Measurements from ENCODE around the gene CHD5.

CHD5 gene

DNA sequence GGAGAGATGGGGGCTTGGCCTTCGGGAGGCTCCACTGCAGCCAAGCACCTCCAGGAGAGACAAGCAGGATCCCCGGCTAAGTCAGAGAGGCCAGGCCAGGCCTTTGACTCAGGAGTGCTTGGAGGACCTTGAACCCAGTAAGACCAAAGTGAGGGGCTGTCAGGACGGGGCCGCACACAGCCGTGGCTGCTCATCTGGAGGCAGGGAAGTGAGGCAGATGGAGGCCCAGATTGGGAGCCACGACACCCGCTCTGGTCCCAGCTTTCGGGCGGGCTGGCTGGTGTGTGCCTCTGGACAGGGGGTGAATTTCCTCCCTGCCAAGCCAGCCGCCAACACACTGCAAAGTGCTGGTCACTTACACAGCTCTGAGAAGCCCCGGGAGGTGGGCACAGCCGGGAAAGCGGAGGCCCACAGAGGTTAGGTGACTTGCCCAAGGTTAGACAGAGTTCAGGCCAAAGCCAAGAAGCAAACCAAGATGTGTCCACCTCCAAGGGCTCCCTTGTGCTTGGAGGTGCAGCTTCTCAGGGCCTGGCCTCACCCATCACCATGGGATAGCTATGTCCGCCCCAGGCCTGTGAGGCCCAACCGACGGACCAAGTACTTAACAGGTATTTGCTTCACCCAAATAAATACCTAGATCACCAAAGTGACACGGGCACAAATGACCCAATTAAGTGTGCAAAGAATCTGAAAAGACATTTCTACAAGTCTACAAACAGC is 58.3 kb downstream of the CHD5 start:
- Histone ChIP-seq H4K20me1 (no peaks in the 10 kb centered on the region), H3K4me3 (no peak overlapping the region), H3K4me2 (no peak overlapping the region), H3K27me3 (no peaks in the 10 kb centered on the region), H3K27ac (no peak overlapping the region), H3K9me3 (peaks cover 15% of the 10 kb centered on the region; the same call in 1 of the 2 replicates), H3K4me1 (peaks cover 32% of the 10 kb centered on the region), H3K9ac (no peak overlapping the region), H3K36me3 (no peaks in the 10 kb centered on the region)
- no peak for TF ChIP-seq Cebpa-rat (IDR thresholded peaks at IDR 0.05)

DNA sequence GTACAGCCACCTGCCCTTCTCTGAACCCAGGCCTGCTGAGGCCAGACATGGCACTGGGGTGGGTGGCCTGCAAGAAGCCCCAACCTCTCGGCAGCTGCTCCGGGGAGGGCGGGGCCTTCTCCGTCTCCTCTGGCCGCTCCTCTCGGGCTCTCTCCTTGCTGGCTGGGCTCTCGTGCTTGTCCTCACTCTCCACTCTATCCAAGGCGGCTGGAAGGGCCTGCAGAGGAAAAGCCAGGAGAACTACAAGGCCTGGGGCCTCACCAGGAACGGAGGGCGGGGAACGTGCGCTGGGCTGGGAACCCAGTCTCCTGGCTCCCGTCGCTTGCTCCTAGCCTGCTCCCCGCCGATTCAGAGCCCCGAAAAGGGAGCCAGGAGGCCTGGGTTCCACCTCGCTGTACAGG is 59.1 kb downstream of the CHD5 start:
- Histone ChIP-seq H3K36me3 (no peaks in the 10 kb centered on the region), H3K4me2 (no peak overlapping the region), H3K4me1 (peaks cover 26% of the 10 kb centered on the region), H3K27me3 (no peaks in the 10 kb centered on the region), H4K20me1 (no peaks in the 10 kb centered on the region), H3K9ac (no peak overlapping the region), H3K4me3 (no peak overlapping the region), H3K27ac (no peak overlapping the region), H3K9me3 (peaks cover 15% of the 10 kb centered on the region; the same call in 1 of the 2 replicates)
- no peak for TF ChIP-seq Cebpa-rat (IDR thresholded peaks at IDR 0.05)

DNA sequence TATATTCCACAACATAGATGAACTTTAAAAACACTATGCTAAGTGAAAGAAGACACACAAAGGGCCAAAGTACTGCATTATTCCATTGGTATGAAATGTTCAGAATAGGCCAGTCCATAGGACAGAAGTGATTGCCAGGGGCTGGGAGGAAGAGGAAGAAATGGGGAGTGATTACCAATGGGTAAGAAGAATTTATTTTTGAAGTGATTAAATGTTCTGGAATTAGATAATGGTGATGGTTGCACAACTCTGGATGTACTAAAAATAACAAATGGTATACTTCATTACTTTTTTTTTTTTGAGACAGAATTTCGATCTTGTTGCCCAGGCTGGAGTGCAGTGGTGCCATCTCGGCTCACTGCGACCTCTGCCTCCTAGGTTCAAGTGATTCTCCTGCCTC is 61.7 kb downstream of the CHD5 start:
- no peak for TF ChIP-seq Cebpa-rat (IDR thresholded peaks at IDR 0.05)
- Histone ChIP-seq H3K27ac (no peak overlapping the region), H3K27me3 (no peaks in the 10 kb centered on the region), H3K9ac (no peak overlapping the region), H3K36me3 (no peaks in the 10 kb centered on the region), H3K4me3 (no peak overlapping the region), H3K4me1 (peaks cover 18% of the 10 kb centered on the region), H3K9me3 (peaks cover 24% of the 10 kb centered on the region), H3K4me2 (no peak overlapping the region), H4K20me1 (no peaks in the 10 kb centered on the region)

DNA sequence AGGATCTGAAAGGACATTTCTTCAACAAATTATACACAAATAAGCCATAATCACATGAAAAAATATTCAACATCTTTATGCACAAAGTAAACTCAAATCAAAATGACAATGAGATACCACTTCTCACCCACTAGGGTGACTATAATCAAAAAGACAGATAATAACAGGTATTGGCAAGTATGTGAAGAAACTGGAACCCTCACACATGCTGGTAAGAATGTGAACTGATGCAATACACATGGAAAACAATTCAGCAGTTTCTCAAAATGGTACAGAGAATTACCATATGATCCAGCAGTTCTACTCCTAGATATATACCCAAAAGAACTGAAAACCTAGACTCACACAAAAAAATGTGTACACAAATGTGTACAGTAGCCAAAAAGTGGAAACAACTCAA is 62.5 kb downstream of the CHD5 start:
- no peaks in the 10 kb centered on the region for H4K20me1 ChIP-seq
- no peaks in the 10 kb centered on the region for H3K36me3 ChIP-seq
- no peaks in the 10 kb centered on the region for H3K27me3 ChIP-seq
- no peak overlapping the region for H3K27ac ChIP-seq
- no peak overlapping the region for H3K4me2 ChIP-seq
- no peak overlapping the region for H3K4me3 ChIP-seq
- peaks cover 24% of the 10 kb centered on the region for H3K9me3 ChIP-seq
- TF ChIP-seq Cebpa-rat (IDR thresholded peaks at IDR 0.05), result no peak
- H3K9ac ChIP-seq, result no peak overlapping the region
- peaks cover 19% of the 10 kb centered on the region for H3K4me1 ChIP-seq

DNA sequence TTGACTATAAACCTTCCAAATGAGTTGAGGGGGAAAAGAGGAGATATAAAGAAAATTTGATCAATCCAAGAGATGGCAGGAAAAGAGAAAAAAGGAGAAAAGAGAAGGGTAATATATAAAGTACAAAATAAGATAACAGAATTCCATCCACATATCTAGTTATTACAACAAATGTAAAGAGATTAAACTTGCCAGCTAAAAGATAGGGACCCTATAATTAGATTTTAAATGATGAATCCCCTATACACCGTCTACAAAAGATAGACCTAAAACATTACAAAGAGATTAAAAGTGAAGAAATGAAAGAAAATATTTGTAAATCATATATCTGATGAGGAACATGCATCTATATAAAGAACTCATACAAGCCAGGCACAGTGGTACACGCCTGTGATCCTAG is 63.1 kb downstream of the CHD5 start:
- no peaks in the 10 kb centered on the region for H3K27me3 ChIP-seq
- H3K27ac ChIP-seq, result no peak overlapping the region
- no peak overlapping the region for H3K9ac ChIP-seq

DNA sequence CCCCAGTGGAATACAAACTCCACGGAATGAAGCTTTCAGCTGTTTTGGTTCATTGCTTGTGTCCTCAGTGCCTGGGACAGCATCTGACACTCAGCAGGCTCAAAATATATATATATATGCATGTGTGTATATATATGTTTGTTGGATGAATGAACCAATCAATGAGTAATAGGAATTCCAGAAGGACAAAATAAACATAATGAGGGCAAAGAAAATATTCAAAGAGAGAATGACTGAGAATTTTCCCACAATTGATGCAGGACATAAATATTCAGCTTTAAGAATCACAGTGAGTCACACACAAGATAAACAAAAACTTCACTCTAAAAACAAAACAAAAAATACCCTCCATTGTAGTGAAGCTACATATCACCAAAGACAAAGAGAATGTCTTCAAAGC is 64.0 kb downstream of the CHD5 start:
- H3K4me3 ChIP-seq, result no peak overlapping the region
- no peak overlapping the region for H3K9ac ChIP-seq
- H4K20me1 ChIP-seq, result no peaks in the 10 kb centered on the region
- TF ChIP-seq Cebpa-rat (IDR thresholded peaks at IDR 0.05), result no peak
- no peak overlapping the region for H3K4me2 ChIP-seq
- no peaks in the 10 kb centered on the region for H3K36me3 ChIP-seq
- H3K4me1 ChIP-seq, result peaks cover 30% of the 10 kb centered on the region
- no peaks in the 10 kb centered on the region for H3K27me3 ChIP-seq
- no peak overlapping the region for H3K27ac ChIP-seq
- peaks cover 24% of the 10 kb centered on the region for H3K9me3 ChIP-seq

More for the DNA sequence above, 63.1 kb downstream of the CHD5 start:
- Histone ChIP-seq H4K20me1 (no peaks in the 10 kb centered on the region), H3K9me3 (peaks cover 24% of the 10 kb centered on the region), H3K4me3 (no peak overlapping the region), H3K36me3 (no peaks in the 10 kb centered on the region), H3K4me2 (no peak overlapping the region), H3K4me1 (peaks cover 25% of the 10 kb centered on the region)
- TF ChIP-seq Cebpa-rat (IDR thresholded peaks at IDR 0.05), result no peak

DNA sequence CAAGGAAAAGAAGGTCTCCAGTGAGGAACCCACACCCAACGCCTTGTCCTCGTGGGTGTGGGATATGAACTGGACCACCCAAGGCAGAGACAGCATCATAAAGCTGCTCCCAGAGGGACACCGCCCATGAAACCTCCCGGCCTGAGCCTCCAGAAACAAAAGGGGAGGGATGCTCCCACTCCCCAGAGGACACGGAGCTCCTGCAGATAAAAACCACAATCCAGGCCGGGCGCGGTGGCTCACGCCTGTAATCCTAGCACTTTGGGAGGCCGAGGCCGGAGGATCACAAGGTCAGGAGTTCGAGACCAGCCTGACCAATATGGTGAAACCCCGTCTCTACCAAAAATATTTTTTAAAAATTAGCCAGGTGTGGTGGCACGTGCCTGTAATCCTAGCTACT is 66.4 kb downstream of the CHD5 start:
- Histone ChIP-seq H3K4me3 (no peak overlapping the region), H3K4me2 (peak overlapping the region; percentile 61; the same call in 1 of the 2 replicates), H3K9ac (no peak overlapping the region), H4K20me1 (no peaks in the 10 kb centered on the region), H3K9me3 (peaks cover 24% of the 10 kb centered on the region), H3K36me3 (no peaks in the 10 kb centered on the region), H3K4me1 (peaks cover 39% of the 10 kb centered on the region), H3K27me3 (no peaks in the 10 kb centered on the region), H3K27ac (0 out of 2 replicates have a peak overlapping the region, but pooled peaks have one; percentile 35)
- TF ChIP-seq Cebpa-rat (IDR thresholded peaks at IDR 0.05), result no peak

DNA sequence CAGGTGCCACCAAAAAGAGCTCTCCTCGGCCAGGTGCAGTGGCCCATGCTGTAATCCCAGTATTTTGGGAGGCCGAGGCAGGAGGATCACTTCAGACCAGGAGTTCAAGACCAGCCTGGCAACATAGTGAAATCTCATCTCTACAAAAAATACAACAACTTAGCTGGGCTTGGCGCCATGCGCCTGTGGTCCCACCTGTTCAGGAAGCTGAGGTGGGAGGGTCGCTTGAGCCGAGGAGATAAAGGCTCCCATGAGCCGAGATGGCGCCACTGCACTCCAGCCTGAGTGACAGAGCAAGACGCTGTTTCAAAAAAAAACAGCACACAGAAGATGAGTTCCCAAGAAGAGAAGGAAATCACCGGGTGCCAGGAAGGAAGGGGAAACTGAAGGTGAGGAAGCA is 67.0 kb downstream of the CHD5 start:
- H3K9ac ChIP-seq, result no peak overlapping the region
- H3K27ac ChIP-seq, result peak overlapping the region; percentile 35; the same call in 1 of the 2 replicates
- H3K4me2 ChIP-seq, result peak overlapping the region; percentile 61
- no peaks in the 10 kb centered on the region for H3K36me3 ChIP-seq
- peaks cover 19% of the 10 kb centered on the region for H3K9me3 ChIP-seq
- H3K27me3 ChIP-seq, result no peaks in the 10 kb centered on the region
- no peak for TF ChIP-seq Cebpa-rat (IDR thresholded peaks at IDR 0.05)
- peaks cover 40% of the 10 kb centered on the region for H3K4me1 ChIP-seq
- H3K4me3 ChIP-seq, result no peak overlapping the region
- H4K20me1 ChIP-seq, result no peaks in the 10 kb centered on the region

DNA sequence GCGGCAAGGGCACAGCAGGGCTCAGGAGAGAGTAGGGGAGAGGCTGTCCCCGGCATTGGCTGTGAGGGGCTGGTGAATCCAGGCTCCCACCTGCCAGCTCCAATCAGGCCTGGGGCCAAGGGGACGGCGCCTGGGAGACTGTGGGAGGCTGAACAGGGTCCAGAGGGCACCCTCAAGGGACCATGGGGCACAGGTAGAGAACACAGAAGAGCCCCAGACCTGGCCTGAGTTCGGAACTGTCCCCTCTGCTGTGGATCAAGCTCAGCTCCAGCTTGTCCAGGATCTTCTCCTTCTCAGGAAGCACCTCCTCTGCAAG is 67.5 kb downstream of the CHD5 start:
- TF ChIP-seq Cebpa-rat (IDR thresholded peaks at IDR 0.05), result no peak

DNA sequence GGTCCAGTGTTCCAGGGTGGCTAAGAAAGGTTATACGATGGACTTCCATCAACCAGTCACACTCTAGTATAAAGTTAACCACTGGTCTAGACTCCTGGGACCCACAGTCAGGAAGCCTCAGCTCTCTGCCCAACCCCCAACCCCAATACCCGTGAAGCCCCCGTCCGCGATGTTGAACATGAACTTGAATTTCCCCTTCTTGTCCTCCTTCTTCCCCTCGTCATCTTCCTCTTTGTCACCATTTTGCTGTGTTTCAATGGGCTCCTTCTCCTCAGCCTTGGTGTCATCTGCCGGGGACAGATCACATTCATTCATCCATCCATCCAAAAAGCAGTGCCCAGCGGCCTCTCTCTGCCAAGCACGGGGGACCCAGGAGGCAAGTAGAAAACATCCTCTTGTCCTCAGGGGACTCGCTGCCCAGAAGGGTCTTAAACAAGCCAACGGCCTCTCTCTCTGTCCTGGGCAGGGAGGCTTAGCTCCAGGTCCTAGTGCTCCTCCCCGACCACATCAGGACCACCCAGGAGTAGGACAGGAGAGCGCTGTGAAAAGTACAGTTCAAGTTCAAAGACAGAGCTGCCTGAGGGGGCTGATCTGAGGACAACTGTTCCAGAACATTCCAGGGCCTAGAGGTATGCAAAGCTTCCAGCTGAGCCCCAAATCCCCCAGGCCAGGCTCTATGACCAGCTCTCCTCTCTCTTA is 68.0 kb downstream of the CHD5 start:
- H3K27me3 ChIP-seq, result no peaks in the 10 kb centered on the region
- no peaks in the 10 kb centered on the region for H3K36me3 ChIP-seq
- no peak overlapping the region for H3K9ac ChIP-seq
- peak overlapping the region; percentile 61 for H3K4me2 ChIP-seq
- H3K27ac ChIP-seq, result peak overlapping the region; percentile 35; the same call in 1 of the 2 replicates
- TF ChIP-seq Cebpa-rat (IDR thresholded peaks at IDR 0.05), result no peak
- H3K4me1 ChIP-seq, result peaks cover 40% of the 10 kb centered on the region
- no peak overlapping the region for H3K4me3 ChIP-seq
- peaks cover 9% of the 10 kb centered on the region for H3K9me3 ChIP-seq
- H4K20me1 ChIP-seq, result no peaks in the 10 kb centered on the region

More for the DNA sequence above, 67.5 kb downstream of the CHD5 start:
- no peak overlapping the region for H3K4me3 ChIP-seq
- peaks cover 14% of the 10 kb centered on the region for H3K9me3 ChIP-seq
- peak overlapping the region; percentile 35; the same call in 1 of the 2 replicates for H3K27ac ChIP-seq
- no peaks in the 10 kb centered on the region for H3K27me3 ChIP-seq
- peaks cover 40% of the 10 kb centered on the region for H3K4me1 ChIP-seq
- no peaks in the 10 kb centered on the region for H4K20me1 ChIP-seq
- H3K4me2 ChIP-seq, result peak overlapping the region; percentile 61
- no peak overlapping the region for H3K9ac ChIP-seq
- no peaks in the 10 kb centered on the region for H3K36me3 ChIP-seq
